ENCODE measurements around the gene NDUFAF5. TPM values are rescaled to one million over a fixed set of nuclear protein-coding genes. Genes with fewer than 3 reads are reported as not detected.

Gene NDUFAF5
- total RNA-seq, 1 experiment from 2014 or later, result 31.8 TPM

DNA sequence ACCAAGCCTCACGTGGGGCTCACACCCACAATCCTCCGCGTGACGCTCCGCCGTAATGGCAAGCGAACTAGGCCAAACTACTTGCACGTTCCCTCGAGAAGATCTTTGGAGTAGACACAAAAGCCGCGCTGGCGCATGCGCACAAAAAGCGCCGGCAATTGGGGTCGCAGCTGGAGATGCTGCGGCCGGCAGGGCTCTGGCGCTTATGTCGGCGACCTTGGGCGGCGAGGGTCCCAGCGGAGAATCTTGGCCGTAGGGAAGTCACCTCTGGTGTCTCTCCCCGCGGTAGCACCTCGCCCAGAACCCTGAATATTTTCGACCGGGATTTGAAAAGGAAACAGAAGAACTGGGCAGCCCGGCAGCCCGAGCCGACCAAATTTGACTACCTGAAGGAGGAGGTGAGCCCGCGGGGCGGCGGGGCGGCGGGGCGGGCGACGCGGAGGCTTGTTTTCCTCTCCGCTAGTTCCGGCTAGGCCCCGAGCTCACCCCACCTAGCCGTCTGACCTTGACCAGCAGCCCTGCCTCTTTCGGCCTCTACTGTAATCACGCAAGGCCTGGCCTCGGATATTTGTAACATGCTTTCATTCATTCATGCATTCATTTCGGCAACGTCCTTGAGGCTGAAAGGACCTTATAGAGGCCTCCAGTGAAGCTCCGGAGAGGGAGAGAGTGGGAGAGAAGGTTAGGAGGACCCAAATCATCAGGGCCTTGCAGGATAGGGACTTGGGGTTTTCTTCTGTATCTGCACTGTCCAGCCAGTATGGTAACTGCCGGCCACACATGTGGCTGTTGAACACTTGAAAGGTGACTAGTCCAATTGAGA, at the start of gene NDUFAF5, which contains the start of gene ESF1 (continued):
- TF ChIP-seq, protein P1, sequence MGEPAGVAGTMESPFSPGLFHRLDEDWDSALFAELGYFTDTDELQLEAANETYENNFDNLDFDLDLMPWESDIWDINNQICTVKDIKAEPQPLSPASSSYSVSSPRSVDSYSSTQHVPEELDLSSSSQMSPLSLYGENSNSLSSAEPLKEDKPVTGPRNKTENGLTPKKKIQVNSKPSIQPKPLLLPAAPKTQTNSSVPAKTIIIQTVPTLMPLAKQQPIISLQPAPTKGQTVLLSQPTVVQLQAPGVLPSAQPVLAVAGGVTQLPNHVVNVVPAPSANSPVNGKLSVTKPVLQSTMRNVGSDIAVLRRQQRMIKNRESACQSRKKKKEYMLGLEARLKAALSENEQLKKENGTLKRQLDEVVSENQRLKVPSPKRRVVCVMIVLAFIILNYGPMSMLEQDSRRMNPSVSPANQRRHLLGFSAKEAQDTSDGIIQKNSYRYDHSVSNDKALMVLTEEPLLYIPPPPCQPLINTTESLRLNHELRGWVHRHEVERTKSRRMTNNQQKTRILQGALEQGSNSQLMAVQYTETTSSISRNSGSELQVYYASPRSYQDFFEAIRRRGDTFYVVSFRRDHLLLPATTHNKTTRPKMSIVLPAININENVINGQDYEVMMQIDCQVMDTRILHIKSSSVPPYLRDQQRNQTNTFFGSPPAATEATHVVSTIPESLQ (CRISPR knock-in tag; IDR thresholded peaks at IDR 0.05), result no peak
- TF ChIP-seq, protein P2, sequence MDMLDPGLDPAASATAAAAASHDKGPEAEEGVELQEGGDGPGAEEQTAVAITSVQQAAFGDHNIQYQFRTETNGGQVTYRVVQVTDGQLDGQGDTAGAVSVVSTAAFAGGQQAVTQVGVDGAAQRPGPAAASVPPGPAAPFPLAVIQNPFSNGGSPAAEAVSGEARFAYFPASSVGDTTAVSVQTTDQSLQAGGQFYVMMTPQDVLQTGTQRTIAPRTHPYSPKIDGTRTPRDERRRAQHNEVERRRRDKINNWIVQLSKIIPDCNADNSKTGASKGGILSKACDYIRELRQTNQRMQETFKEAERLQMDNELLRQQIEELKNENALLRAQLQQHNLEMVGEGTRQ (CRISPR knock-in tag; IDR thresholded peaks at IDR 0.05), result peak; percentile 95
- no peak for TF ChIP-seq ZBTB21 (CRISPR knock-in tag; IDR thresholded peaks at IDR 0.05; ENCODE audit: borderline replicate concordance)
- TF ChIP-seq SOX15 (CRISPR knock-in tag; IDR thresholded peaks at IDR 0.05), result no peak
- TF ChIP-seq, protein P3, sequence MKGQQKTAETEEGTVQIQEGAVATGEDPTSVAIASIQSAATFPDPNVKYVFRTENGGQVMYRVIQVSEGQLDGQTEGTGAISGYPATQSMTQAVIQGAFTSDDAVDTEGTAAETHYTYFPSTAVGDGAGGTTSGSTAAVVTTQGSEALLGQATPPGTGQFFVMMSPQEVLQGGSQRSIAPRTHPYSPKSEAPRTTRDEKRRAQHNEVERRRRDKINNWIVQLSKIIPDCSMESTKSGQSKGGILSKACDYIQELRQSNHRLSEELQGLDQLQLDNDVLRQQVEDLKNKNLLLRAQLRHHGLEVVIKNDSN (CRISPR knock-in tag; IDR thresholded peaks at IDR 0.05), result peak; percentile 97
- peak; percentile 93; the same call in 1 of the 2 replicates for TF ChIP-seq MYBL2 (CRISPR knock-in tag; IDR thresholded peaks at IDR 0.05)
- TF ChIP-seq ZNF121 (CRISPR knock-in tag; IDR thresholded peaks at IDR 0.05), result no peak
- TF ChIP-seq, protein P4, sequence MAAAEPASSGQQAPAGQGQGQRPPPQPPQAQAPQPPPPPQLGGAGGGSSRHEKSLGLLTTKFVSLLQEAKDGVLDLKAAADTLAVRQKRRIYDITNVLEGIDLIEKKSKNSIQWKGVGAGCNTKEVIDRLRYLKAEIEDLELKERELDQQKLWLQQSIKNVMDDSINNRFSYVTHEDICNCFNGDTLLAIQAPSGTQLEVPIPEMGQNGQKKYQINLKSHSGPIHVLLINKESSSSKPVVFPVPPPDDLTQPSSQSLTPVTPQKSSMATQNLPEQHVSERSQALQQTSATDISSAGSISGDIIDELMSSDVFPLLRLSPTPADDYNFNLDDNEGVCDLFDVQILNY (CRISPR knock-in tag; IDR thresholded peaks at IDR 0.05), result no peak
- no peak for TF ChIP-seq OVOL2 (CRISPR knock-in tag; IDR thresholded peaks at IDR 0.05; ENCODE audit: borderline replicate concordance)
- TF ChIP-seq, protein P5, sequence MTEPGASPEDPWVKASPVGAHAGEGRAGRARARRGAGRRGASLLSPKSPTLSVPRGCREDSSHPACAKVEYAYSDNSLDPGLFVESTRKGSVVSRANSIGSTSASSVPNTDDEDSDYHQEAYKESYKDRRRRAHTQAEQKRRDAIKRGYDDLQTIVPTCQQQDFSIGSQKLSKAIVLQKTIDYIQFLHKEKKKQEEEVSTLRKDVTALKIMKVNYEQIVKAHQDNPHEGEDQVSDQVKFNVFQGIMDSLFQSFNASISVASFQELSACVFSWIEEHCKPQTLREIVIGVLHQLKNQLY (CRISPR knock-in tag; IDR thresholded peaks at IDR 0.05), result no peak
- TF ChIP-seq ZNF232 (CRISPR knock-in tag; IDR thresholded peaks at IDR 0.05), result no peak
- TF ChIP-seq, protein P6, sequence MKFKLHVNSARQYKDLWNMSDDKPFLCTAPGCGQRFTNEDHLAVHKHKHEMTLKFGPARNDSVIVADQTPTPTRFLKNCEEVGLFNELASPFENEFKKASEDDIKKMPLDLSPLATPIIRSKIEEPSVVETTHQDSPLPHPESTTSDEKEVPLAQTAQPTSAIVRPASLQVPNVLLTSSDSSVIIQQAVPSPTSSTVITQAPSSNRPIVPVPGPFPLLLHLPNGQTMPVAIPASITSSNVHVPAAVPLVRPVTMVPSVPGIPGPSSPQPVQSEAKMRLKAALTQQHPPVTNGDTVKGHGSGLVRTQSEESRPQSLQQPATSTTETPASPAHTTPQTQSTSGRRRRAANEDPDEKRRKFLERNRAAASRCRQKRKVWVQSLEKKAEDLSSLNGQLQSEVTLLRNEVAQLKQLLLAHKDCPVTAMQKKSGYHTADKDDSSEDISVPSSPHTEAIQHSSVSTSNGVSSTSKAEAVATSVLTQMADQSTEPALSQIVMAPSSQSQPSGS (CRISPR knock-in tag; IDR thresholded peaks at IDR 0.05; ENCODE audit: borderline replicate concordance, low read depth), result no peak
- no peak for TF ChIP-seq SMAD4 (CRISPR knock-in tag; IDR thresholded peaks at IDR 0.05)
- peak; percentile 8; the same call in 1 of the 2 replicates for TF ChIP-seq KAT7 (CRISPR knock-in tag; IDR thresholded peaks at IDR 0.05; ENCODE audit: borderline replicate concordance)
- TF ChIP-seq, protein P7, sequence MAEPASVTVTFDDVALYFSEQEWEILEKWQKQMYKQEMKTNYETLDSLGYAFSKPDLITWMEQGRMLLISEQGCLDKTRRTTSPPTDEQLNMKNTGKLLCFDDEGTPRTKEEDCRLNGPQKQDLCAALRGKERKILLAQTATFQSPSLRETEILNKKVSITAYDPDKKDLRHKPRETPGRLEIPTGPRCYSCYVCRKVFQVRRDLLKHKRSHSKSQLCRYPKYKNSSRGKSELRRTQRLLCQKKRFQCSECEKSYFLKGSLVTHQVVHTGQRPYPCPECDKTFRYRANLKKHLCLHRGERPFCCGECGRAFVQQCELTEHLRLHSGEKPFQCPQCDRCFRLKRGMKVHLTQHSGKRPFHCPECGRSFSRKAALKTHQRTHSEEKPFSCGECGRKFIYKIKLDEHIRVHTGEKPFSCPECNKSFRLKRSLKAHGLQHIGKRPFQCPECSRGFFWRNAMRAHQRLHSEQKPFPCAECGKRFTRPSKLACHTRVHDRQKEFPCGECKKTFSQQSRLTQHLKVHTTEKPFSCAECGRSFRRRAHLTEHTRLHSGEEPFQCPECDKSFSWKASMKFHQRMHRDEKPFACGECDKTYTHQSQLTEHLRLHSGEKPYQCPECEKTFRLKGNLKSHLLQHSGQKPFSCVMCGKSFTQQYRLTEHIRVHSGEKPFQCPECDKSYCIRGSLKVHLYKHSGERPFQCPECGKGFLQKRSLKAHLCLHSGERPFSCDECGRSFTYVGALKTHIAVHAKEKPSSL (CRISPR knock-in tag; conservative IDR thresholded peaks at IDR 0.05), result no peak
- TF ChIP-seq, protein P8, sequence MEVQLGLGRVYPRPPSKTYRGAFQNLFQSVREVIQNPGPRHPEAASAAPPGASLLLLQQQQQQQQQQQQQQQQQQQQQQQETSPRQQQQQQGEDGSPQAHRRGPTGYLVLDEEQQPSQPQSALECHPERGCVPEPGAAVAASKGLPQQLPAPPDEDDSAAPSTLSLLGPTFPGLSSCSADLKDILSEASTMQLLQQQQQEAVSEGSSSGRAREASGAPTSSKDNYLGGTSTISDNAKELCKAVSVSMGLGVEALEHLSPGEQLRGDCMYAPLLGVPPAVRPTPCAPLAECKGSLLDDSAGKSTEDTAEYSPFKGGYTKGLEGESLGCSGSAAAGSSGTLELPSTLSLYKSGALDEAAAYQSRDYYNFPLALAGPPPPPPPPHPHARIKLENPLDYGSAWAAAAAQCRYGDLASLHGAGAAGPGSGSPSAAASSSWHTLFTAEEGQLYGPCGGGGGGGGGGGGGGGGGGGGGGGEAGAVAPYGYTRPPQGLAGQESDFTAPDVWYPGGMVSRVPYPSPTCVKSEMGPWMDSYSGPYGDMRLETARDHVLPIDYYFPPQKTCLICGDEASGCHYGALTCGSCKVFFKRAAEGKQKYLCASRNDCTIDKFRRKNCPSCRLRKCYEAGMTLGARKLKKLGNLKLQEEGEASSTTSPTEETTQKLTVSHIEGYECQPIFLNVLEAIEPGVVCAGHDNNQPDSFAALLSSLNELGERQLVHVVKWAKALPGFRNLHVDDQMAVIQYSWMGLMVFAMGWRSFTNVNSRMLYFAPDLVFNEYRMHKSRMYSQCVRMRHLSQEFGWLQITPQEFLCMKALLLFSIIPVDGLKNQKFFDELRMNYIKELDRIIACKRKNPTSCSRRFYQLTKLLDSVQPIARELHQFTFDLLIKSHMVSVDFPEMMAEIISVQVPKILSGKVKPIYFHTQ (CRISPR knock-in tag; IDR thresholded peaks at IDR 0.05), result no peak
- TF ChIP-seq, protein P9, sequence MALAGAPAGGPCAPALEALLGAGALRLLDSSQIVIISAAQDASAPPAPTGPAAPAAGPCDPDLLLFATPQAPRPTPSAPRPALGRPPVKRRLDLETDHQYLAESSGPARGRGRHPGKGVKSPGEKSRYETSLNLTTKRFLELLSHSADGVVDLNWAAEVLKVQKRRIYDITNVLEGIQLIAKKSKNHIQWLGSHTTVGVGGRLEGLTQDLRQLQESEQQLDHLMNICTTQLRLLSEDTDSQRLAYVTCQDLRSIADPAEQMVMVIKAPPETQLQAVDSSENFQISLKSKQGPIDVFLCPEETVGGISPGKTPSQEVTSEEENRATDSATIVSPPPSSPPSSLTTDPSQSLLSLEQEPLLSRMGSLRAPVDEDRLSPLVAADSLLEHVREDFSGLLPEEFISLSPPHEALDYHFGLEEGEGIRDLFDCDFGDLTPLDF (CRISPR knock-in tag; IDR thresholded peaks at IDR 0.05), result no peak; the same call in 1 of the 2 replicates
- no peak for TF ChIP-seq NFATC4 (CRISPR knock-in tag; IDR thresholded peaks at IDR 0.05)
- TF ChIP-seq, protein P10, sequence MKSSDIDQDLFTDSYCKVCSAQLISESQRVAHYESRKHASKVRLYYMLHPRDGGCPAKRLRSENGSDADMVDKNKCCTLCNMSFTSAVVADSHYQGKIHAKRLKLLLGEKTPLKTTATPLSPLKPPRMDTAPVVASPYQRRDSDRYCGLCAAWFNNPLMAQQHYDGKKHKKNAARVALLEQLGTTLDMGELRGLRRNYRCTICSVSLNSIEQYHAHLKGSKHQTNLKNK (CRISPR knock-in tag; IDR thresholded peaks at IDR 0.05), result no peak
- TF ChIP-seq FOXP1 (CRISPR knock-in tag; IDR thresholded peaks at IDR 0.05; ENCODE audit: borderline replicate concordance), result peak; percentile 91; the same call in 1 of the 2 replicates
- TF ChIP-seq, protein P11, sequence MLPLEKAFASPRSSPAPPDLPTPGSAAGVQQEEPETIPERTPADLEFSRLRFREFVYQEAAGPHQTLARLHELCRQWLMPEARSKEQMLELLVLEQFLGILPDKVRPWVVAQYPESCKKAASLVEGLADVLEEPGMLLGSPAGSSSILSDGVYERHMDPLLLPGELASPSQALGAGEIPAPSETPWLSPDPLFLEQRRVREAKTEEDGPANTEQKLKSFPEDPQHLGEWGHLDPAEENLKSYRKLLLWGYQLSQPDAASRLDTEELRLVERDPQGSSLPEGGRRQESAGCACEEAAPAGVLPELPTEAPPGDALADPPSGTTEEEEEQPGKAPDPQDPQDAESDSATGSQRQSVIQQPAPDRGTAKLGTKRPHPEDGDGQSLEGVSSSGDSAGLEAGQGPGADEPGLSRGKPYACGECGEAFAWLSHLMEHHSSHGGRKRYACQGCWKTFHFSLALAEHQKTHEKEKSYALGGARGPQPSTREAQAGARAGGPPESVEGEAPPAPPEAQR (CRISPR knock-in tag; IDR thresholded peaks at IDR 0.05), result no peak
- no peak for TF ChIP-seq TCF7 (CRISPR knock-in tag; IDR thresholded peaks at IDR 0.05; ENCODE audit: low read depth)
- no peak for TF ChIP-seq TEAD4 (CRISPR knock-in tag; IDR thresholded peaks at IDR 0.05)
